Tibial nerve (tissue), 4 donors: ENCODE results near the gene GDPD5. TPM values are rescaled to one million over a fixed set of nuclear protein-coding genes. Genes with fewer than 3 reads are reported as not detected.
A peak's percentile ranks its signal among the peaks of the same experiment; 100 is the strongest.

Experiments used
- DNase-seq, 2 donors: peaks; one replicate each; pipeline ENCODE4 v3.0.0-alpha.2; 2019; ENCODE audit warnings: low spot score in 2 of 2
- H3K27ac ChIP-seq, 4 donors: fragments of 200-600 bp; sonication (generic) in 3 of 4; one replicate each; pipeline ENCODE4 v1.5.1; 2017 to 2019; ENCODE audit warnings: mild to moderate bottlenecking in 1 of 4
- H3K27me3 ChIP-seq, 2 donors: fragments of 200-600 bp; sonication (generic) in 1 of 2; one replicate each; pipeline versions ENCODE4 v1.5.1 to v1.6.0; 2017 to 2019
- H3K36me3 ChIP-seq, 3 donors: fragments of 200-600 bp; sonication (generic); one replicate each; pipeline ENCODE4 v1.5.1; 2018 to 2019
- H3K4me1 ChIP-seq, 4 donors: fragments of 200-600 bp; sonication (generic) in 3 of 4; one replicate each; pipeline ENCODE4 v1.5.1; 2017 to 2019
- H3K4me3 ChIP-seq, 4 donors: fragments of 200-600 bp; sonication (generic) in 3 of 4; one replicate each; pipeline ENCODE4 v1.5.1; 2017 to 2019; ENCODE audit warnings: mild to moderate bottlenecking in 1 of 4, moderate library complexity in 1 of 4
- H3K9me3 ChIP-seq, 4 donors: fragments of 200-600 bp; sonication (generic) in 3 of 4; one replicate each; pipeline ENCODE4 v1.5.1; 2017 to 2019
- CTCF ChIP-seq, 5 experiments: fragments of 200-600 bp in 3 of 5; fragments of 450-650 bp in 2 of 5; sonication (generic) in 3 of 5; IDR thresholded peaks; one replicate each; pipeline ENCODE4 v1.5.1; 2016 to 2019; ENCODE audit warnings: antibody characterized with exemption in 5 of 5, mild to moderate bottlenecking in 3 of 5, moderate library complexity in 2 of 5
- EP300 ChIP-seq, 2 donors: sonication (generic); formaldehyde crosslinking; IDR thresholded peaks; one replicate each; pipeline ENCODE4 v1.6.1; 2017; ENCODE audit warnings: antibody characterized with exemption in 2 of 2, mild to moderate bottlenecking in 1 of 2
- POLR2A ChIP-seq, 2 donors: fragments of 450-650 bp; IDR thresholded peaks; one replicate each; pipeline ENCODE4 v1.6.1; 2017; ENCODE audit warnings: antibody characterized with exemption in 2 of 2, mild to moderate bottlenecking in 2 of 2, moderate library complexity in 2 of 2
- WGBS, 2 donors: methylation state at CpG; one replicate each; pipeline ENCODE4 v1.1.5; 2018; 5-methylcytosine and 5-hydroxymethylcytosine counted together
- total RNA-seq, 4 donors: library from RNA; depleted of rRNA; stranded (reverse); fragments of >200 nt; gene quantifications; one replicate each; pipeline ENCODE4 v1.1.0, GENCODE V29; 2016

The GDPD5 gene
- total RNA-seq, 4 donors from 2014 or later, result 92.2 to 122 (median 101) TPM

- TF ChIP-seq CTCF (IDR thresholded peaks at IDR 0.05) (no peak), POLR2A (IDR thresholded peaks at IDR 0.05) (no peak), EP300 (IDR thresholded peaks at IDR 0.05) (no peak)
- DNase-seq, result no peak
- no peak overlapping the region for H3K4me3 ChIP-seq
- peaks cover 0 to 20% (median 2%) of the 10 kb centered on the region in 4 donors for H3K4me1 ChIP-seq
- no peaks in the 10 kb centered on the region for H3K9me3 ChIP-seq
- WGBS, 2 donors, result 87 to 92% methylated on average over 8 to 9 of the region's 9 CpGs
- H3K27ac ChIP-seq, result no peak overlapping the region
- peaks cover 0 to 3% of the 10 kb centered on the region in 2 donors for H3K27me3 ChIP-seq
- H3K36me3 ChIP-seq, result peaks cover 0 to 56% (median 0%) of the 10 kb centered on the region in 3 donors
These were observed 88.9 kb downstream of the GDPD5 start for GRCh38 chr11:75436806-75437205.

- no peak for TF ChIP-seq POLR2A (IDR thresholded peaks at IDR 0.05)
- TF ChIP-seq EP300 (IDR thresholded peaks at IDR 0.05), result no peak
- TF ChIP-seq CTCF (IDR thresholded peaks at IDR 0.05), result no peak
- Histone ChIP-seq H3K4me3 (no peak overlapping the region), H3K9me3 (no peaks in the 10 kb centered on the region), H3K36me3 (peaks cover 0 to 45% (median 0%) of the 10 kb centered on the region in 3 donors), H3K27me3 (peaks cover 0 to 16% of the 10 kb centered on the region in 2 donors), H3K4me1 (peaks cover 0 to 32% (median 4%) of the 10 kb centered on the region in 4 donors), H3K27ac (peak overlapping the region in 1 of 4 donors; percentile 35)
- no peak for DNase-seq
- WGBS, 2 donors, result 85 to 88% methylated on average over 9 of the region's 9 CpGs
These were observed 90.2 kb downstream of the GDPD5 start for GRCh38 chr11:75435571-75435925.

- H3K4me3 ChIP-seq, result no peak overlapping the region
- no peak overlapping the region for H3K27ac ChIP-seq
- TF ChIP-seq POLR2A (IDR thresholded peaks at IDR 0.05), result no peak
- no peak for TF ChIP-seq EP300 (IDR thresholded peaks at IDR 0.05)
- TF ChIP-seq CTCF (IDR thresholded peaks at IDR 0.05), result no peak
- WGBS, 2 donors, result 86 to 92% methylated on average over 7 to 11 of the region's 12 CpGs
- peaks cover 0 to 41% (median 0%) of the 10 kb centered on the region in 3 donors for H3K36me3 ChIP-seq
- peaks cover 0 to 35% (median 6%) of the 10 kb centered on the region in 4 donors for H3K4me1 ChIP-seq
- H3K9me3 ChIP-seq, result no peaks in the 10 kb centered on the region
- no peak for DNase-seq
- peaks cover 0 to 17% of the 10 kb centered on the region in 2 donors for H3K27me3 ChIP-seq
These were observed 90.7 kb downstream of the GDPD5 start for GRCh38 chr11:75434886-75435570.

GRCh38 chr11:75434051-75434450, 91.7 kb downstream of the GDPD5 start:
- 93% methylated on average over 2 to 3 of the region's 4 CpGs for WGBS, 2 donors
- peaks cover 0 to 24% of the 10 kb centered on the region in 2 donors for H3K27me3 ChIP-seq
- no peak for DNase-seq

GRCh38 chr11:75433443-75433842, 92.3 kb downstream of the GDPD5 start:
- TF ChIP-seq POLR2A (IDR thresholded peaks at IDR 0.05) (no peak), CTCF (IDR thresholded peaks at IDR 0.05) (no peak), EP300 (IDR thresholded peaks at IDR 0.05) (no peak)
- Histone ChIP-seq H3K9me3 (peaks cover 0 to 5% (median 0%) of the 10 kb centered on the region in 4 donors), H3K36me3 (peaks cover 0 to 28% (median 0%) of the 10 kb centered on the region in 3 donors), H3K27me3 (peaks cover 0 to 30% of the 10 kb centered on the region in 2 donors), H3K4me3 (no peak overlapping the region), H3K4me1 (peaks cover 0 to 50% (median 12%) of the 10 kb centered on the region in 4 donors), H3K27ac (no peak overlapping the region)
- WGBS, 2 donors, result 49 to 53% methylated on average over 6 of the region's 6 CpGs
- no peak for DNase-seq

More at GRCh38 chr11:75434051-75434450, 91.7 kb downstream of the GDPD5 start:
- Histone ChIP-seq H3K27ac (no peak overlapping the region), H3K9me3 (peaks cover 0 to 5% (median 0%) of the 10 kb centered on the region in 4 donors), H3K4me1 (peaks cover 0 to 44% (median 12%) of the 10 kb centered on the region in 4 donors), H3K36me3 (peaks cover 0 to 33% (median 0%) of the 10 kb centered on the region in 3 donors), H3K4me3 (no peak overlapping the region)
- no peak for TF ChIP-seq EP300 (IDR thresholded peaks at IDR 0.05)
